GM12878 (cell line): ENCODE measurements around the gene PPCS. TPM values are rescaled to one million over a fixed set of nuclear protein-coding genes. Genes with fewer than 3 reads are reported as not detected.
A peak's percentile ranks its signal among the peaks of the same experiment; 100 is the strongest.

Source experiments
- CHD1 ChIP-seq: IDR thresholded peaks from 2 replicates; pipeline ENCODE4 v1.6.1; 2012; ENCODE audit warnings: low read depth, low read length, improper control_type of control experiment
- EP300 ChIP-seq, 2 experiments: fragments of 150-350 bp in 1 of 2; IDR thresholded peaks; 2 replicates each; pipeline ENCODE4 v1.6.1; 2011 to 2012; ENCODE audit warnings: low read depth in 2 of 2, low read length in 2 of 2, borderline replicate concordance in 1 of 2, improper control_type of control experiment in 1 of 2, inconsistent platforms in 1 of 2; ENCODE audit not compliant: control insufficient read depth in 1 of 2
- HCFC1 ChIP-seq: fragments of 150-350 bp; IDR thresholded peaks from 2 replicates; pipeline ENCODE4 v1.6.1; 2014; ENCODE audit warnings: low read length
- KLF5 ChIP-seq: fragments of 450-650 bp; IDR thresholded peaks from 2 replicates; pipeline ENCODE4 v1.6.1; 2014; ENCODE audit warnings: mild to moderate bottlenecking; ENCODE audit not compliant: partially characterized antibody
- NBN ChIP-seq: fragments of 450-650 bp; IDR thresholded peaks from 2 replicates; pipeline ENCODE4 v1.6.1; 2016
- POU2F2 ChIP-seq: IDR thresholded peaks from 3 replicates; pipeline ENCODE4 v1.6.1; 2011; ENCODE audit warnings: low read depth, mild to moderate bottlenecking, low read length, borderline replicate concordance
- RAD51 ChIP-seq: fragments of 450-650 bp; IDR thresholded peaks from 2 replicates; pipeline ENCODE4 v1.6.1; 2016; ENCODE audit warnings: moderate library complexity, mild to moderate bottlenecking, inconsistent platforms
- RCOR1 ChIP-seq: conservative IDR thresholded peaks from 2 replicates; pipeline ENCODE4 v1.6.1; 2012; ENCODE audit warnings: low read depth, low read length, improper control_type of control experiment
- RELB ChIP-seq: fragments of 450-650 bp; IDR thresholded peaks from 2 replicates; pipeline ENCODE4 v1.6.1; 2017; ENCODE audit warnings: low read depth, mild to moderate bottlenecking, moderate library complexity
- REST ChIP-seq: IDR thresholded peaks from 2 replicates; pipeline ENCODE4 v1.6.1; 2012; ENCODE audit warnings: mild to moderate bottlenecking, low read depth, low read length
- RUNX3 ChIP-seq: IDR thresholded peaks from 2 replicates; pipeline ENCODE4 v1.6.1; 2012; ENCODE audit warnings: low read length, inconsistent platforms
- SKIL ChIP-seq: fragments of 450-650 bp; IDR thresholded peaks from 2 replicates; pipeline ENCODE4 v1.6.1; 2017; ENCODE audit warnings: mild to moderate bottlenecking, low read depth, inconsistent platforms; ENCODE audit not compliant: poor library complexity, severe bottlenecking
- SREBF2 ChIP-seq: IDR thresholded peaks from 2 replicates; pipeline ENCODE4 v1.6.1; 2012; ENCODE audit warnings: mild to moderate bottlenecking, low read length
- SRF ChIP-seq, 2 experiments: IDR thresholded peaks; 2 replicates each; pipeline ENCODE4 v1.6.1; 2011; ENCODE audit warnings: low read depth in 2 of 2, low read length in 2 of 2, mild to moderate bottlenecking in 1 of 2, moderate library complexity in 1 of 2
- STAT1 ChIP-seq: fragments of 450-650 bp; conservative IDR thresholded peaks from 2 replicates; pipeline ENCODE4 v1.6.1; 2014; ENCODE audit warnings: antibody characterized with exemption, mild to moderate bottlenecking
- TARDBP ChIP-seq: IDR thresholded peaks from 2 replicates; pipeline ENCODE4 v1.6.1; 2016; ENCODE audit warnings: borderline replicate concordance
- YY1 ChIP-seq: IDR thresholded peaks from 2 replicates; pipeline ENCODE4 v1.6.1; 2011; ENCODE audit warnings: low read depth, mild to moderate bottlenecking, low read length
- ZBTB11 ChIP-seq: fragments of 450-650 bp; formaldehyde crosslinking; IDR thresholded peaks from 2 replicates; pipeline ENCODE4 v1.5.0; 2022; ENCODE audit warnings: mild to moderate bottlenecking, missing genetic modification characterization
- ZNF24 ChIP-seq: fragments of 450-650 bp; IDR thresholded peaks from 2 replicates; pipeline ENCODE4 v1.6.1; 2017; ENCODE audit warnings: antibody characterized with exemption, mild to moderate bottlenecking
- polyA plus RNA-seq, 11 experiments: library from polyadenylated mRNA; depleted of rRNA in 4 of 11; unstranded in 6 of 11; stranded (reverse) in 5 of 11; fragments of >200 nt; fragmentation: Nextera tagmentation in 4 of 11; fragmentation: Illumina TruSeq in 1 of 11; extraction: Ambion mirVana in 4 of 11; extraction: Trizol in 1 of 11; gene quantifications; 1 replicate in 1 of 11; 2 replicates in 10 of 11; pipeline versions ENCODE4 v1.2.1 to v1.2.3, GENCODE V29; 2011 to 2016; ENCODE audit warnings: inconsistent platforms in 2 of 11, missing spikeins in 2 of 11, low read depth in 1 of 11
- total RNA-seq, 4 experiments: library from RNA; depleted of rRNA in 3 of 4; stranded (reverse); fragments of >200 nt in 3 of 4; fragmentation: Illumina TruSeq in 1 of 4; extraction: Trizol in 1 of 4; gene quantifications; 2 replicates each; pipeline versions ENCODE4 v1.2.1 to v1.2.3, GENCODE V29; 2013 to 2021

Gene PPCS
- total and polyA plus RNA-seq, 10 of the 15 experiments (the other 5 are each of a cell fraction or from before 2014, with no cell fraction given): 35.6 to 79.4 (median 51.9) TPM

- peak; percentile 21 for TF ChIP-seq KLF5
- no peak for TF ChIP-seq ZNF24
- TF ChIP-seq SREBF2: no peak
- TF ChIP-seq HCFC1: peak; percentile 38
- 0 out of 2 replicates have a peak, but pooled peaks have one; percentile 17 for TF ChIP-seq TARDBP
- peak; percentile 73 for TF ChIP-seq RELB
- TF ChIP-seq NBN: peak; percentile 86
- no peak for TF ChIP-seq POU2F2
- TF ChIP-seq CHD1: 0 out of 2 replicates have a peak, but pooled peaks have one; percentile 70
- TF ChIP-seq EP300 (IDR thresholded peaks at IDR 0.05; ENCODE audit: borderline replicate concordance in 1 of 2, control insufficient read depth in 1 of 2, low read depth in 2 of 2, low read length in 2 of 2): peak in 1 of 2 experiments; percentile 40; a peak in 1 of 4 replicates
- TF ChIP-seq SRF (IDR thresholded peaks at IDR 0.05; ENCODE audit: low read depth in 2 of 2, low read length in 2 of 2): peak in 1 of 2 experiments; percentile 45; a peak in 1 of 4 replicates
- TF ChIP-seq RAD51: peak; percentile 98
- TF ChIP-seq YY1: peak; percentile 88; the same call in 1 of the 2 replicates
- peak; percentile 6; the same call in 1 of the 2 replicates for TF ChIP-seq RUNX3
- TF ChIP-seq REST: peak; percentile 20; the same call in 1 of the 2 replicates
- TF ChIP-seq ZBTB11 (CRISPR knock-in tag): 0 out of 2 replicates have a peak, but pooled peaks have one; percentile 36
- TF ChIP-seq STAT1: 0 out of 2 replicates have a peak, but pooled peaks have one; percentile 32
- TF ChIP-seq RCOR1: 0 out of 2 replicates have a peak, but pooled peaks have one; percentile 49
- peak; percentile 67 for TF ChIP-seq SKIL
These were observed at the start of gene PPCS, which contains the start of gene ZMYND12 (continued) for GRCh38 chr1:42456010-42456753.
